OCI-LY7 (cell line): ENCODE measurements around the gene SHPK.

ENCODE experiments used
- EZH2phosphoT487 ChIP-seq: fragments of 200-600 bp; sonication (generic); IDR thresholded peaks from 2 replicates; pipeline ENCODE4 v1.6.1; 2018; ENCODE audit warnings: low read depth, borderline replicate concordance, mild to moderate bottlenecking, mixed run types, antibody characterized with exemption, low read length, moderate library complexity, mixed read lengths
- TF ChIP-seq, protein P1 (sequence below): fragments of 200-600 bp; sonication (generic); conservative IDR thresholded peaks from 2 replicates; pipeline ENCODE4 v1.5.1; 2014; ENCODE audit warnings: mild to moderate bottlenecking, antibody characterized with exemption, low read length, moderate library complexity, mixed read lengths

DNA sequence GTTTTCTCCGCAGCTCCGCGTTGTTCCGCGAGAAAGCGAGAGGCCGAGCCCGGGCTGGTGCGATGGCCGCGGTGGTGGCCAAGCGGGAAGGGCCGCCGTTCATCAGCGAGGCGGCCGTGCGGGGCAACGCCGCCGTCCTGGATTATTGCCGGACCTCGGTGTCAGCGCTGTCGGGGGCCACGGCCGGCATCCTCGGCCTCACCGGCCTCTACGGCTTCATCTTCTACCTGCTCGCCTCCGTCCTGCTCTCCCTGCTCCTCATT lies 33.0 kb upstream of the SHPK start:
- TF ChIP-seq, protein P1, sequence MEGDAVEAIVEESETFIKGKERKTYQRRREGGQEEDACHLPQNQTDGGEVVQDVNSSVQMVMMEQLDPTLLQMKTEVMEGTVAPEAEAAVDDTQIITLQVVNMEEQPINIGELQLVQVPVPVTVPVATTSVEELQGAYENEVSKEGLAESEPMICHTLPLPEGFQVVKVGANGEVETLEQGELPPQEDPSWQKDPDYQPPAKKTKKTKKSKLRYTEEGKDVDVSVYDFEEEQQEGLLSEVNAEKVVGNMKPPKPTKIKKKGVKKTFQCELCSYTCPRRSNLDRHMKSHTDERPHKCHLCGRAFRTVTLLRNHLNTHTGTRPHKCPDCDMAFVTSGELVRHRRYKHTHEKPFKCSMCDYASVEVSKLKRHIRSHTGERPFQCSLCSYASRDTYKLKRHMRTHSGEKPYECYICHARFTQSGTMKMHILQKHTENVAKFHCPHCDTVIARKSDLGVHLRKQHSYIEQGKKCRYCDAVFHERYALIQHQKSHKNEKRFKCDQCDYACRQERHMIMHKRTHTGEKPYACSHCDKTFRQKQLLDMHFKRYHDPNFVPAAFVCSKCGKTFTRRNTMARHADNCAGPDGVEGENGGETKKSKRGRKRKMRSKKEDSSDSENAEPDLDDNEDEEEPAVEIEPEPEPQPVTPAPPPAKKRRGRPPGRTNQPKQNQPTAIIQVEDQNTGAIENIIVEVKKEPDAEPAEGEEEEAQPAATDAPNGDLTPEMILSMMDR, result no peak
- no peak for TF ChIP-seq EZH2phosphoT487
